GM12891 (cell line): ENCODE data around the gene UCK2.

Source experiments
- POLR2A ChIP-seq: IDR thresholded peaks from 2 replicates; pipeline ENCODE4 v1.6.1; 2011; ENCODE audit warnings: low read depth, low read length, control low read depth
- POLR2AphosphoS5 ChIP-seq: IDR thresholded peaks from 2 replicates; pipeline ENCODE4 v1.6.1; 2011; ENCODE audit warnings: low read depth, low read length, control low read depth
- POU2F2 ChIP-seq: IDR thresholded peaks from 2 replicates; pipeline ENCODE4 v1.6.1; 2011; ENCODE audit warnings: low read depth, mild to moderate bottlenecking, control low read depth, low read length, moderate library complexity

DNA sequence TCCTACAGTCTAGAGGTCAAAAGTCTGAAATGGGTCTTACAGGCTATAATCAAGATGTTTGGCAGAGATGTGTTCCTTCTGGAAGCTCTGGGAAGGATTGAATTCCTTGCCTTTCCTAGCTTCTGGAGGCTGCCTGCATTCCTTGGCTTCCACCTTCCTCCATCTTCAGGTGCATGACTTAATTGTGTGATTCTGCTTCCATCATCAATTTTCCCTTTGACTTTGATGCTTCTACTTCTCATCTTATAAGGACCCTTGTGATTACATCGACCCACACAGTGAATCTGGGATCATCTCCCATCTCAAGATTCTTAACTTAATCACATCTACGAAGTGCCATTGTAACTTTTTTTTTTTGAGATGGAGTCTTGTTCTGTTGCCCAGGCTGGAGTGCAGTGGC lies 111.4 kb downstream of the UCK2 start:
- TF ChIP-seq POLR2A (no peak), POU2F2 (no peak), POLR2AphosphoS5 (no peak)
